Hepatocyte (in vitro differentiated cells): ENCODE results near the gene NFXL1. TPM values are rescaled to one million over a fixed set of nuclear protein-coding genes. Genes with fewer than 3 reads are reported as not detected.

Experiments used
- DNase-seq: peaks from one replicate; pipeline ENCODE4 v3.0.0-alpha.2; 2016; ENCODE audit warnings: low spot score
- H2AFZ ChIP-seq: fragments of 200-600 bp; sonication (generic); 2 replicates; pipeline ENCODE4 v1.6.0; 2016; ENCODE audit warnings: antibody characterized with exemption, mild to moderate bottlenecking
- H3K27ac ChIP-seq: fragments of 200-600 bp; sonication (generic); 2 replicates; pipeline ENCODE4 v1.5.1; 2016; ENCODE audit warnings: mild to moderate bottlenecking
- H3K27me3 ChIP-seq: fragments of 200-600 bp; sonication (generic); 2 replicates; pipeline ENCODE4 v1.6.1; 2016
- H3K36me3 ChIP-seq: fragments of 200-600 bp; sonication (generic); replicated peaks from 2 replicates; pipeline ENCODE4 v1.5.1; 2016; ENCODE audit warnings: low read depth; ENCODE audit not compliant: insufficient read depth
- H3K4me1 ChIP-seq: fragments of 200-600 bp; sonication (generic); 2 replicates; pipeline ENCODE4 v1.5.1; 2016; ENCODE audit warnings: mild to moderate bottlenecking, moderate library complexity; ENCODE audit not compliant: insufficient read depth
- H3K4me2 ChIP-seq: fragments of 200-600 bp; sonication (generic); 2 replicates; pipeline ENCODE4 v1.6.0; 2016
- H3K4me3 ChIP-seq: fragments of 200-600 bp; sonication (generic); 2 replicates; pipeline ENCODE4 v1.5.1; 2016; ENCODE audit warnings: mild to moderate bottlenecking
- H3K79me2 ChIP-seq: fragments of 200-600 bp; sonication (generic); 2 replicates; pipeline ENCODE4 v1.6.0; 2017; ENCODE audit warnings: mild to moderate bottlenecking
- H3K9me2 ChIP-seq: fragments of 200-600 bp; sonication (generic); replicated peaks from 2 replicates; pipeline ENCODE4 v1.6.0; 2017; ENCODE audit warnings: mild to moderate bottlenecking; ENCODE audit not compliant: insufficient read depth
- H3K9me3 ChIP-seq: fragments of 200-600 bp; sonication (generic); 2 replicates; pipeline ENCODE4 v1.5.1; 2016; ENCODE audit warnings: low read depth, mild to moderate bottlenecking
- H4K20me1 ChIP-seq: fragments of 200-600 bp; sonication (generic); 2 replicates; pipeline ENCODE4 v1.6.0; 2016; ENCODE audit warnings: mild to moderate bottlenecking; ENCODE audit not compliant: insufficient read depth, poor library complexity, severe bottlenecking
- EZH2 ChIP-seq: fragments of 200-600 bp; sonication (generic); IDR thresholded peaks from 2 replicates; pipeline ENCODE4 v1.6.1; 2016; ENCODE audit warnings: antibody characterized with exemption, mild to moderate bottlenecking, borderline replicate concordance
- EZH2phosphoT487 ChIP-seq: fragments of 200-600 bp; sonication (generic); IDR thresholded peaks from one replicate; pipeline ENCODE4 v1.6.1; 2018; ENCODE audit warnings: antibody characterized with exemption, mild to moderate bottlenecking, low read depth, moderate library complexity; ENCODE audit not compliant: unreplicated experiment, severe bottlenecking
- WGBS: methylation state at CpG from one replicate; pipeline ENCODE4 v1.1.6; 2016; ENCODE audit warnings: low lambda C conversion rate; ENCODE audit errors: missing lambda C conversion rate; 5-methylcytosine and 5-hydroxymethylcytosine counted together
- polyA plus RNA-seq: library from polyadenylated mRNA; unstranded; fragments of >200 nt; fragmentation: Nextera tagmentation; extraction: Ambion mirVana; gene quantifications from 2 replicates; pipeline ENCODE4 v1.2.1, GENCODE V29; 2016
- total RNA-seq: library from RNA; depleted of rRNA; stranded (reverse); fragments of >200 nt; gene quantifications from 2 replicates; pipeline ENCODE4 v1.2.3, GENCODE V29; 2014
- TF ChIP-seq, protein P1 (sequence below): fragments of 200-600 bp; sonication (generic); IDR thresholded peaks from 2 replicates; pipeline ENCODE4 v1.5.1; 2016; ENCODE audit warnings: antibody characterized with exemption, mild to moderate bottlenecking; ENCODE audit not compliant: poor library complexity

NFXL1 gene
- total and polyA plus RNA-seq, 2 experiments from 2014 or later = 9.8 TPM

DNA sequence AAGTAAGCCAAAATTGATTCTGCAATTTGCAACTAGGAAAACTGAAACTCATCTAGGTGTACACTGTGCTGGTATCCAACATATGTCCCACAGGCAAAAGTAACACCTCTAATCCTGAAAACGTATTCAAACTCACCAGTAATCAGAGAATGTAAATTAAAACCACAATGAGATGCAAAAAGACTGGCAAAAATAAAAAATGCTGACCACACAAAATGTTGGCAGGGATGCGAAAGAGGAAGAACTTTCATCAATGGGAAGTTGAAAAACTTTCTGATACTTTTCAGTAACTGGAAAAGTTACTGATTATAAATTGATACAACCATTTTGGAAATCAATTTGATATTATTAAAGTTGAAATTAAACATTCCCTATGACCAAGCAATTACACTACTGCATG lies 56.4 kb downstream of the NFXL1 start:
- no peaks in the 10 kb centered on the region for H4K20me1 ChIP-seq
- no peaks in the 10 kb centered on the region for H3K36me3 ChIP-seq
- WGBS = 88% methylated on average over 2 of the region's 2 CpGs
- no peaks in the 10 kb centered on the region for H3K79me2 ChIP-seq
- TF ChIP-seq EZH2phosphoT487 = no peak
- TF ChIP-seq, protein P1, sequence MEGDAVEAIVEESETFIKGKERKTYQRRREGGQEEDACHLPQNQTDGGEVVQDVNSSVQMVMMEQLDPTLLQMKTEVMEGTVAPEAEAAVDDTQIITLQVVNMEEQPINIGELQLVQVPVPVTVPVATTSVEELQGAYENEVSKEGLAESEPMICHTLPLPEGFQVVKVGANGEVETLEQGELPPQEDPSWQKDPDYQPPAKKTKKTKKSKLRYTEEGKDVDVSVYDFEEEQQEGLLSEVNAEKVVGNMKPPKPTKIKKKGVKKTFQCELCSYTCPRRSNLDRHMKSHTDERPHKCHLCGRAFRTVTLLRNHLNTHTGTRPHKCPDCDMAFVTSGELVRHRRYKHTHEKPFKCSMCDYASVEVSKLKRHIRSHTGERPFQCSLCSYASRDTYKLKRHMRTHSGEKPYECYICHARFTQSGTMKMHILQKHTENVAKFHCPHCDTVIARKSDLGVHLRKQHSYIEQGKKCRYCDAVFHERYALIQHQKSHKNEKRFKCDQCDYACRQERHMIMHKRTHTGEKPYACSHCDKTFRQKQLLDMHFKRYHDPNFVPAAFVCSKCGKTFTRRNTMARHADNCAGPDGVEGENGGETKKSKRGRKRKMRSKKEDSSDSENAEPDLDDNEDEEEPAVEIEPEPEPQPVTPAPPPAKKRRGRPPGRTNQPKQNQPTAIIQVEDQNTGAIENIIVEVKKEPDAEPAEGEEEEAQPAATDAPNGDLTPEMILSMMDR = no peak
- TF ChIP-seq EZH2 = no peak
- no peak overlapping the region for H2AFZ ChIP-seq
- DNase-seq = no peak
- no peak overlapping the region for H3K27ac ChIP-seq
- no peaks in the 10 kb centered on the region for H3K9me3 ChIP-seq
- no peaks in the 10 kb centered on the region for H3K4me1 ChIP-seq
- no peaks in the 10 kb centered on the region for H3K9me2 ChIP-seq
- no peak overlapping the region for H3K4me2 ChIP-seq
- no peaks in the 10 kb centered on the region for H3K27me3 ChIP-seq
- H3K4me3 ChIP-seq = no peak overlapping the region

DNA sequence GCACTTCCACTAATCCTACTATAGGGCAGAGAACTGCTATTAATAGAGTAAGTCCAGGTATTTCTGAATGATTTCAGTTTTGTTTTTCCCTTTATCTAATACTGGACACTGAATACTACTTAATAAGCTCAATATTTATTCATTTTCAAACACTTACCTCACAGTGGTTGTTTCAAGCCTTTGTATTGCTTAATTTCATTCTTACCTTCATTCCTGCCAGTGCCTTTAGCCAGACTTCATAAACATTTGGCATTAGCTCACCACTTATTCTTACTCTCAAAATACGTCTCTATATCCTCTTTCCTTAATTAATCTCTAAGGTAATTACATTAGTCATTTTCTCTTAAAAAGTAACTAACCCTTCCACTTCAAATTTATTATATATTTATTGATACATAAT lies 57.7 kb downstream of the NFXL1 start:
- DNase-seq = no peak
- Histone ChIP-seq H3K9me2 (no peaks in the 10 kb centered on the region), H2AFZ (no peak overlapping the region), H3K4me2 (no peak overlapping the region), H3K4me3 (no peak overlapping the region), H3K79me2 (no peaks in the 10 kb centered on the region), H3K9me3 (no peaks in the 10 kb centered on the region), H3K4me1 (no peaks in the 10 kb centered on the region), H3K36me3 (no peaks in the 10 kb centered on the region), H3K27ac (no peak overlapping the region), H4K20me1 (no peaks in the 10 kb centered on the region), H3K27me3 (no peaks in the 10 kb centered on the region)
- TF ChIP-seq EZH2 (no peak), EZH2phosphoT487 (no peak)
- TF ChIP-seq, protein P1 = no peak
- 94% methylated on average over 1 of the region's 1 CpG for WGBS

DNA sequence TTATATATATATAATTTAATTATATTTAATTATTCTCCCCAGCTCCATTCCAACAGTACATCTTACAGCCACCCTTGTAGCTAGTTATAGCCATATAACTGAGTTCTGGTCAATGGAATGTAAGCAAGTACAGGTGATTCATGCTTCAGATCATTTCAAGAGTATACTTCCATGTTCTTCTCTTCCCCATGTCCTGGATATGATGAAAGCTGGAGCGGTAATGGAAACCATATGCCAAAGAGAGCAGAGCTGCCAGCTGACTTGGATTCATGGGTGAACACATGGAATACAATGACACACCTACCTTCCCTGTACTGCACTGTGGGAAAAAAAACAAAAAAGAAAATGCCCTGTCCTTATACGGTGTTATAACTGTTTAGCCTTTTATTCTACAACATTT lies 59.0 kb downstream of the NFXL1 start:
- 87% methylated on average over 2 of the region's 2 CpGs for WGBS
- Histone ChIP-seq H3K9me2 (no peaks in the 10 kb centered on the region), H4K20me1 (no peaks in the 10 kb centered on the region), H3K4me2 (no peak overlapping the region), H3K27me3 (no peaks in the 10 kb centered on the region), H3K9me3 (no peaks in the 10 kb centered on the region), H3K36me3 (no peaks in the 10 kb centered on the region), H2AFZ (no peak overlapping the region), H3K4me1 (no peaks in the 10 kb centered on the region), H3K79me2 (no peaks in the 10 kb centered on the region), H3K27ac (no peak overlapping the region), H3K4me3 (no peak overlapping the region)
- TF ChIP-seq EZH2phosphoT487 (no peak), EZH2 (no peak)
- TF ChIP-seq, protein P1 = no peak
- no peak for DNase-seq

DNA sequence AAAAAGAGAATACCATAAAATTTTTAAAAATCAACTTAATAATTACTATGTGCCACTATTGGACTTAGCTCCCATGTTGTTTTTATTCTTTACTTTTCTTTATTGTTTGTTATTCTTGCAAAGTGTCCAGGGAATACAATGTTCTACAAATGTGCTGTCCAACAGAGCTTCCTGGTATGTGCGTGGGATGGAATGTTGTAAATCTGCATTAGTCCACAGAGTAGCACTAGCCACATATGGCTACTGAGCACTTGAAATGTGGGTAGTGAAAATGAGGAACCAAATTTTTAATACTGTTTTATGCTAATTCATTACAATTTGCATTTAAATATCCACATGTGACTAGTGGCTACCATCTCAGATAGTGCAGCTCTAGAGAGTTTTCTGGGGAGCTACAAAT lies 62.2 kb downstream of the NFXL1 start:
- no peaks in the 10 kb centered on the region for H3K36me3 ChIP-seq
- DNase-seq = no peak
- no peaks in the 10 kb centered on the region for H3K4me1 ChIP-seq
- 76% methylated on average over 1 of the region's 1 CpG for WGBS
- TF ChIP-seq, protein P1 = no peak
- TF ChIP-seq EZH2phosphoT487 (no peak), EZH2 (no peak)
- no peak overlapping the region for H2AFZ ChIP-seq
- H4K20me1 ChIP-seq = no peaks in the 10 kb centered on the region
- H3K27ac ChIP-seq = no peak overlapping the region
- H3K9me2 ChIP-seq = no peaks in the 10 kb centered on the region
- no peak overlapping the region for H3K4me2 ChIP-seq
- no peaks in the 10 kb centered on the region for H3K9me3 ChIP-seq
- no peak overlapping the region for H3K4me3 ChIP-seq
- H3K27me3 ChIP-seq = no peaks in the 10 kb centered on the region
- H3K79me2 ChIP-seq = no peaks in the 10 kb centered on the region
